Suprapubic skin (tissue), 4 donors: Measurements from ENCODE around the gene KCNK6. TPM values are rescaled to one million over a fixed set of nuclear protein-coding genes. Genes with fewer than 3 reads are reported as not detected.
A peak's percentile ranks its signal among the peaks of the same experiment; 100 is the strongest.

ENCODE experiments used
- DNase-seq, 2 donors: peaks; one replicate each; pipeline ENCODE4 v3.0.0-alpha.2; 2019; ENCODE audit warnings: low spot score in 2 of 2
- H3K27ac ChIP-seq: fragments of 200-600 bp; sonication (generic); one replicate; pipeline ENCODE4 v1.5.1; 2019
- H3K27me3 ChIP-seq: fragments of 200-600 bp; sonication (generic); one replicate; pipeline ENCODE4 v1.5.1; 2019
- H3K36me3 ChIP-seq: fragments of 200-600 bp; sonication (generic); one replicate; pipeline ENCODE4 v1.5.1; 2019
- H3K4me1 ChIP-seq: fragments of 200-600 bp; sonication (generic); one replicate; pipeline ENCODE4 v1.5.1; 2019
- H3K4me3 ChIP-seq: fragments of 200-600 bp; sonication (generic); one replicate; pipeline ENCODE4 v1.5.1; 2019; ENCODE audit warnings: mild to moderate bottlenecking
- H3K9me3 ChIP-seq: fragments of 200-600 bp; sonication (generic); one replicate; pipeline ENCODE4 v1.5.1; 2019
- EP300 ChIP-seq: sonication (generic); formaldehyde crosslinking; IDR thresholded peaks from one replicate; pipeline ENCODE4 v1.6.1; 2017; ENCODE audit warnings: antibody characterized with exemption
- POLR2A ChIP-seq, 2 donors: fragments of 450-650 bp; IDR thresholded peaks; one replicate each; pipeline ENCODE4 v1.6.1; 2017; ENCODE audit warnings: antibody characterized with exemption in 2 of 2, mild to moderate bottlenecking in 2 of 2, moderate library complexity in 2 of 2
- POLR2AphosphoS5 ChIP-seq, 3 donors: sonication (generic); formaldehyde crosslinking; IDR thresholded peaks; one replicate each; pipeline ENCODE4 v1.6.1; 2017; ENCODE audit warnings: antibody characterized with exemption in 3 of 3
- WGBS: methylation state at CpG from one replicate; pipeline ENCODE4 v1.1.5; 2018; 5-methylcytosine and 5-hydroxymethylcytosine counted together
- total RNA-seq, 4 donors: library from RNA; depleted of rRNA; stranded (reverse); fragments of >200 nt; gene quantifications; one replicate each; pipeline ENCODE4 v1.1.0, GENCODE V29; 2016
- TF ChIP-seq, protein P1 (sequence below), 2 donors: fragments of 200-600 bp in 1 of 2; fragments of 450-650 bp in 1 of 2; sonication (generic) in 1 of 2; IDR thresholded peaks; one replicate each; pipeline ENCODE4 v1.5.1; 2016 to 2019; ENCODE audit warnings: antibody characterized with exemption in 2 of 2, mild to moderate bottlenecking in 1 of 2, moderate library complexity in 1 of 2

Gene KCNK6
- total RNA-seq, 4 donors from 2014 or later = 18.6 to 27.4 (median 22.8) TPM

DNA sequence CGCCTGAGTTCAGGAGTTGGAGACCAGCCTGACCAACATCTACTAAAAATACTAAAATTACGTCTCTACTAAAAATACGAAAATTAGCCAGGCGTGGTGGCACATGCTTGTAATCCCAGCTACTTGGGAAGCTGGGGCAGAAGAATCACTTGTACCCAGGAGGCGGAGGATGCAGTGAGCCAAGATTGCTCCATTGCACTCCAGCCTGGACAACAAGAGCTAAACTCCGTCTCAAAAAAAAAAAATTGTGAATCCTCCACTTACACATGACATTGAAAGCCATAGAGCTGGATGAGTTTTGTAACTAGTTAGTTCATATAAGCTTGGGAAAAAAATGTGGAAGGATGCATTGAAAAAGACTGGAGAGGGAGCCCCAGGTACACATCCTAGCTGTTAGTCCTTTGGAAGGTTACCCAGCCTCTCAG lies 54.3 kb downstream of the KCNK6 start:
- H3K4me1 ChIP-seq = peaks cover 30% of the 10 kb centered on the region
- peaks cover 19% of the 10 kb centered on the region for H3K36me3 ChIP-seq
- peak overlapping the region; percentile 91 for H3K27ac ChIP-seq
- H3K27me3 ChIP-seq = no peaks in the 10 kb centered on the region
- H3K4me3 ChIP-seq = peak overlapping the region; percentile 80
- DNase-seq = no peak
- TF ChIP-seq POLR2AphosphoS5 (IDR thresholded peaks at IDR 0.05) (no peak), POLR2A (IDR thresholded peaks at IDR 0.05) (no peak), EP300 (no peak)
- TF ChIP-seq, protein P1, sequence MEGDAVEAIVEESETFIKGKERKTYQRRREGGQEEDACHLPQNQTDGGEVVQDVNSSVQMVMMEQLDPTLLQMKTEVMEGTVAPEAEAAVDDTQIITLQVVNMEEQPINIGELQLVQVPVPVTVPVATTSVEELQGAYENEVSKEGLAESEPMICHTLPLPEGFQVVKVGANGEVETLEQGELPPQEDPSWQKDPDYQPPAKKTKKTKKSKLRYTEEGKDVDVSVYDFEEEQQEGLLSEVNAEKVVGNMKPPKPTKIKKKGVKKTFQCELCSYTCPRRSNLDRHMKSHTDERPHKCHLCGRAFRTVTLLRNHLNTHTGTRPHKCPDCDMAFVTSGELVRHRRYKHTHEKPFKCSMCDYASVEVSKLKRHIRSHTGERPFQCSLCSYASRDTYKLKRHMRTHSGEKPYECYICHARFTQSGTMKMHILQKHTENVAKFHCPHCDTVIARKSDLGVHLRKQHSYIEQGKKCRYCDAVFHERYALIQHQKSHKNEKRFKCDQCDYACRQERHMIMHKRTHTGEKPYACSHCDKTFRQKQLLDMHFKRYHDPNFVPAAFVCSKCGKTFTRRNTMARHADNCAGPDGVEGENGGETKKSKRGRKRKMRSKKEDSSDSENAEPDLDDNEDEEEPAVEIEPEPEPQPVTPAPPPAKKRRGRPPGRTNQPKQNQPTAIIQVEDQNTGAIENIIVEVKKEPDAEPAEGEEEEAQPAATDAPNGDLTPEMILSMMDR (IDR thresholded peaks at IDR 0.05) = no peak
- WGBS = 66% methylated on average over 6 of the region's 6 CpGs
- H3K9me3 ChIP-seq = no peaks in the 10 kb centered on the region

DNA sequence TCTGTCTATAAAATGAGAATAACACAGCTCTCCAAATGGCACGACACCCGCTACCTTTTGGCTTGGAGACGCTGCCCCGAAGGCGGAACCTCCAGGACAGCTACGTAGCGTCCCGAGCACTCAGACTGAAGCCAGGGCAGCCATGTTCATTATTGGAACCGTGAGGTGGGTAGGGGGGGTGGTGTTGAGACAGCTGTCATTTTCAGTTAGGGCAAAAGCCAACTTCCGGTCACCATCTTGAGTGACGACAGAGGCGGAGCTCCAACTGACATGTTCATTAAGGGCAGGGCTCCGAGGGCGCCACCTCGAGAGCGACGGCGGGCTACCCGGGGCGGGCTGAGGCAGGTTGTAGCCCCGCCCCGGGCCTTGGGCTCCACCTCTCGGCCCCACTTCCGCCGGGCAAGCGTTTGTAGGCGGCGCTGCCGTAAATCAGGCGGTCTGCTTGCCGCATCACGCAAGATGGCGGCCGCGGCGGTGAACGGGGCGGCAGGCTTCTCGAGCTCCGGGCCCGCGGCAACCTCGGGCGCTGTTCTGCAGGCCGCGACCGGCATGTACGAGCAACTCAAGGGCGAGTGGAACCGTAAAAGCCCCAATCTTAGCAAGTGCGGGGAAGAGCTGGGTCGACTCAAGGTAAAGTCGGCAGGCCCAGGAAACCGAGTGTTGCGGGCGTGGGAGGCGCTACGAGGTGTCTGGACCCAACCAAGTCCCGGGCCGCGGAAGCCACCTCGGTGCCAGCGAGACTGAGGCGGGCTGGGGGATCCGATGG lies 54.9 kb downstream of the KCNK6 start, which contains the start of gene PSMD8:
Gene PSMD8 (plus strand): TSS at position 240 of the 766 bp plus-strand sequence. CDS start 31 bp downstream, at position 271.
- whole genome bisulfite sequencing = under 1% methylated on average over 20 of the region's 65 CpGs
- Histone ChIP-seq H3K27ac (peak within 1 kb of the TSS; percentile 91), H3K4me3 (peak within 1 kb of the TSS; percentile 80), H3K27me3 (no peaks in the 10 kb centered on the region), H3K36me3 (peaks cover 25% of the 10 kb centered on the region), H3K9me3 (no peaks in the 10 kb centered on the region), H3K4me1 (peaks cover 30% of the 10 kb centered on the region)
- peak; percentile 99 to 100 for DNase-seq
- TF ChIP-seq POLR2AphosphoS5 (IDR thresholded peaks at IDR 0.05) = peak; percentile 74 to 86 (median 85)
- TF ChIP-seq EP300 = no peak
- TF ChIP-seq POLR2A (IDR thresholded peaks at IDR 0.05) = peak; percentile 78 to 87
- TF ChIP-seq, protein P1 (IDR thresholded peaks at IDR 0.05) = no peak

DNA sequence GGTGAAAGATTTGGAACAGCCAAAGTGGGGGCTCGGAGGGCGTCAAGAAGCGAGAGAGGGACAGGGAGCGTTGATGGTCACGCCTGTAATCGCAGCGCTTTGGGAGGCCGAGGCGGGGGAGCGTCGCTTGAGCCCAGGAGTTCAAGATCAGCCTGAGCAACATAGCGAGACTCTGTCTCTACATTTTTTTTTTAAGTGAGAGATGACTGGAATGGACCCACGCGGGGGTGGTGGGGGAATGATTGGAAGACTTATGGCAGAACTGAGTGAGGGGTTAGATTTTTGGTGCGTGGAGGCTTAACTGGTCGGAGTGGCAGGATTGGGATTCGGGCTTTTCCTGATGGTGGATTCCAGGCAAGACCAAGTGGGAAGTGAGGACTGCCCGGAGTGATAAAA lies 55.5 kb downstream of the KCNK6 start:
- no peak for DNase-seq
- 3% methylated on average over 18 of the region's 18 CpGs for WGBS
- Histone ChIP-seq H3K9me3 (no peaks in the 10 kb centered on the region), H3K27me3 (no peaks in the 10 kb centered on the region), H3K4me3 (peak overlapping the region; percentile 80), H3K4me1 (peaks cover 30% of the 10 kb centered on the region), H3K27ac (peak overlapping the region; percentile 91), H3K36me3 (peaks cover 30% of the 10 kb centered on the region)
- TF ChIP-seq POLR2AphosphoS5 (IDR thresholded peaks at IDR 0.05) (no peak), EP300 (no peak), POLR2A (IDR thresholded peaks at IDR 0.05) (no peak)
- TF ChIP-seq, protein P1 (IDR thresholded peaks at IDR 0.05) = no peak

DNA sequence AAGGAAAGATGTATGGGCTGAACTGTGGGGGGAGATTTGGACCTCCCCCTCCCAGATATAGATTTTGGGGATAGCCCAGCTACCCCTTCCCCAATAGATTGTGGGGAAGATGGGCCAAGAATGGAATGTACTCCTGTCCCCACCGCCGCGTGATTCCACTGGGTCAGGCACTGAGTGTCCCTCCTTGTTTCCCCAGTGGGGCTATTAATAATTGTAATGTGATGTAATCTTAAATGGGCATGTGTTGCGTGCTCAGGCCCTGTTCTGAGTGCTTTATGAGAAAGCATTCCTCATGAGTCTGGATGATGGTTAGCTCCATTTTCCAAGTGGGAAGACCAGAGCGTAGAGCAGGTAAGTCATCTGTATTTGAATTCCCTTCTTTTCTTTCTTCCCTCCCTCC lies 56.1 kb downstream of the KCNK6 start:
- Histone ChIP-seq H3K4me1 (peaks cover 30% of the 10 kb centered on the region), H3K27me3 (no peaks in the 10 kb centered on the region), H3K4me3 (peak overlapping the region; percentile 80), H3K36me3 (peaks cover 37% of the 10 kb centered on the region), H3K9me3 (no peaks in the 10 kb centered on the region), H3K27ac (peak overlapping the region; percentile 91)
- DNase-seq = no peak
- TF ChIP-seq POLR2A (IDR thresholded peaks at IDR 0.05) (no peak), POLR2AphosphoS5 (IDR thresholded peaks at IDR 0.05) (no peak), EP300 (no peak)
- TF ChIP-seq, protein P1 (IDR thresholded peaks at IDR 0.05) = no peak
- WGBS = 53% methylated on average over 5 of the region's 5 CpGs

DNA sequence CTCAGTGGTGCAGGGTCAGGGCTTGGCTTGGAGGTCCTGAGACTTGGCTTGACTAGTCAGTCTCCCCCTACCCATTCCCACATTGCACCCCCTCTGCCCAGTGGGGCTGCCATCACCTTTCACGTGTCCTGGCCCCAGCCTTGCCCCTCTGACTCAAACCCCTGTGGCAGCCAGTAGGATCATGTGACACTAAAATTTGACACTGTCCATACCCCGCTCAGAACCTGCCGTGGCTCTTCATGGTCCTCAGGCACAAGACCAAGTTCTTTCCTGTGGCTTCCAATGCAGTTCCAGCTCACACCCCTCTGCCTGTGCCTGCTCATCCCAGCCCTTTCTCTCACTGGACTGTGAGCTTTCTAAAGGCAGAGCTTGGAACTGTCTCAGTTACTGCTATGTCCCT lies 56.9 kb downstream of the KCNK6 start:
- Histone ChIP-seq H3K9me3 (no peaks in the 10 kb centered on the region), H3K27ac (no peak overlapping the region), H3K36me3 (peaks cover 45% of the 10 kb centered on the region), H3K4me3 (peak overlapping the region; percentile 80), H3K4me1 (peaks cover 30% of the 10 kb centered on the region), H3K27me3 (no peaks in the 10 kb centered on the region)
- TF ChIP-seq EP300 = no peak
- TF ChIP-seq POLR2A (IDR thresholded peaks at IDR 0.05) = no peak
- no peak for TF ChIP-seq POLR2AphosphoS5 (IDR thresholded peaks at IDR 0.05)
- TF ChIP-seq, protein P1 (IDR thresholded peaks at IDR 0.05) = no peak
- no peak for DNase-seq
- WGBS = 77% methylated on average over 3 of the region's 3 CpGs
